Naive thymus-derived CD4-positive, alpha-beta T cell (primary cell): ENCODE measurements around the gene LRRC55. TPM values are rescaled to one million over a fixed set of nuclear protein-coding genes. Genes with fewer than 3 reads are reported as not detected.

Experiments used
- ATAC-seq: fragments of 150-1000 bp; cut with Tn5 transposase; 2 replicates; pipeline ENCODE4 v1.10.0; 2021; ENCODE audit warnings: mild to moderate bottlenecking, moderate library complexity
- CTCF ChIA-PET: fragments of 350-600 bp; sonication (Branson Sonifier 250); formaldehyde crosslinking; loops from one replicate; lab custom pipeline; 2021; ENCODE audit warnings: antibody characterized with exemption; lab: Charles Lee
- POLR2A ChIA-PET: fragments of 350-600 bp; sonication (Branson Sonifier 250); formaldehyde crosslinking; loops from one replicate; lab custom pipeline; 2021; ENCODE audit warnings: antibody characterized with exemption, inconsistent platforms; lab: Charles Lee
- DNase-seq, 9 donors: peaks; one replicate each; pipeline versions ENCODE4 v3.0.0 to v3.0.0-alpha.2; 2020 to 2022; ENCODE audit warnings: mixed read lengths in 1 of 9
- H3K27ac ChIP-seq: one replicate; pipeline ENCODE4 v1.7.0; 2013; ENCODE audit warnings: mild to moderate bottlenecking, low read depth, low read length, moderate library complexity
- H3K27me3 ChIP-seq, 2 donors: one replicate each; pipeline ENCODE4 v1.7.0; 2013; ENCODE audit warnings: low read length in 2 of 2, mild to moderate bottlenecking in 2 of 2, moderate library complexity in 2 of 2; ENCODE audit not compliant: control insufficient read depth in 2 of 2, insufficient read depth in 2 of 2
- H3K36me3 ChIP-seq, 3 experiments: 1 replicate in 2 of 3; 2 replicates in 1 of 3; pipeline ENCODE4 v1.7.0; 2013; ENCODE audit warnings: low read length in 3 of 3, mild to moderate bottlenecking in 3 of 3, moderate library complexity in 1 of 3; ENCODE audit not compliant: insufficient read depth in 3 of 3, control insufficient read depth in 2 of 3
- H3K4me1 ChIP-seq, 2 donors: one replicate each; pipeline ENCODE4 v1.7.0; 2013; ENCODE audit warnings: low read length in 2 of 2, mild to moderate bottlenecking in 2 of 2, moderate library complexity in 1 of 2; ENCODE audit not compliant: control insufficient read depth in 2 of 2, insufficient read depth in 2 of 2
- H3K4me3 ChIP-seq: 2 replicates; pipeline ENCODE4 v1.7.0; 2013; ENCODE audit warnings: mild to moderate bottlenecking, low read length
- H3K9me3 ChIP-seq, 3 experiments: 1 replicate in 2 of 3; 2 replicates in 1 of 3; pipeline ENCODE4 v1.7.0; 2013; ENCODE audit warnings: low read length in 3 of 3; ENCODE audit not compliant: control insufficient read depth in 2 of 3
- H3K27ac Mint-ChIP-seq, 9 donors: one replicate each; pipeline ENCODE4 v1.8.0; 2020 to 2022; ENCODE audit warnings: mixed read lengths in 9 of 9, mild to moderate bottlenecking in 8 of 9, moderate library complexity in 5 of 9, inconsistent platforms in 2 of 9
- H3K27me3 Mint-ChIP-seq, 5 donors: one replicate each; pipeline ENCODE4 v1.8.0; 2021 to 2022; ENCODE audit warnings: mixed read lengths in 5 of 5, mild to moderate bottlenecking in 1 of 5
- H3K36me3 Mint-ChIP-seq, 5 donors: one replicate each; pipeline ENCODE4 v1.8.0; 2020 to 2022; ENCODE audit warnings: mixed read lengths in 5 of 5, mild to moderate bottlenecking in 3 of 5, inconsistent platforms in 1 of 5
- H3K4me1 Mint-ChIP-seq, 7 donors: one replicate each; pipeline ENCODE4 v1.8.0; 2020 to 2022; ENCODE audit warnings: mixed read lengths in 7 of 7, mild to moderate bottlenecking in 3 of 7, inconsistent platforms in 1 of 7
- H3K4me3 Mint-ChIP-seq, 10 donors: one replicate each; pipeline ENCODE4 v1.8.0; 2020 to 2022; ENCODE audit warnings: mild to moderate bottlenecking in 10 of 10, mixed read lengths in 10 of 10, moderate library complexity in 6 of 10, inconsistent platforms in 2 of 10
- H3K9me3 Mint-ChIP-seq, 11 donors: one replicate each; pipeline ENCODE4 v1.8.0; 2020 to 2022; ENCODE audit warnings: mixed read lengths in 11 of 11, mild to moderate bottlenecking in 4 of 11, inconsistent platforms in 1 of 11, moderate library complexity in 1 of 11
- intact Hi-C, 2 donors: fragments of 100-400 bp; cut with micrococcal nuclease; formaldehyde crosslinking; loops; one replicate each; pipeline ENCODE4 v1.15.1; 2023
- polyA plus RNA-seq, 2 donors: library from polyadenylated mRNA; unstranded; fragments of 300-500 nt; fragmentation: Illumina TruSeq; gene quantifications; one replicate each; pipeline ENCODE4 v1.2.3, GENCODE V29; 2021
- total RNA-seq, 6 experiments: library from RNA in 5 of 6; stranded (reverse) in 5 of 6; gene quantifications; 1 replicate in 5 of 6; 2 replicates in 1 of 6; pipeline ENCODE4 v1.2.3 and lab custom pipeline; 2021 to 2026

Gene LRRC55
- total and polyA plus RNA-seq, 7 experiments from 2014 or later: not detected

- Mint-ChIP-seq H3K4me3 (no peak overlapping the region), H3K4me1 (peaks cover 0 to 8% (median 0%) of the 10 kb centered on the region in 7 donors), H3K27ac (no peak overlapping the region), H3K9me3 (peaks cover 0 to 2% (median 0%) of the 10 kb centered on the region in 11 donors), H3K27me3 (peaks cover 27 to 62% (median 48%) of the 10 kb centered on the region in 5 donors), H3K36me3 (peaks cover 0 to 6% (median 0%) of the 10 kb centered on the region in 5 donors)
- Histone ChIP-seq H3K36me3 (no peaks in the 10 kb centered on the region), H3K4me3 (no peak overlapping the region), H3K4me1 (no peaks in the 10 kb centered on the region), H3K27me3 (peaks cover 0 to 3% of the 10 kb centered on the region in 2 donors), H3K9me3 (no peaks in the 10 kb centered on the region), H3K27ac (no peak overlapping the region)
- DNase-seq (no peak), ATAC-seq (no peak)
- intact Hi-C loops: no loop called here
- CTCF ChIA-PET: no interaction called here
- POLR2A ChIA-PET: no interaction called here
Measured at GRCh38 chr11:57180081-57180561, 1.6 kb upstream of the LRRC55 start.

DNA sequence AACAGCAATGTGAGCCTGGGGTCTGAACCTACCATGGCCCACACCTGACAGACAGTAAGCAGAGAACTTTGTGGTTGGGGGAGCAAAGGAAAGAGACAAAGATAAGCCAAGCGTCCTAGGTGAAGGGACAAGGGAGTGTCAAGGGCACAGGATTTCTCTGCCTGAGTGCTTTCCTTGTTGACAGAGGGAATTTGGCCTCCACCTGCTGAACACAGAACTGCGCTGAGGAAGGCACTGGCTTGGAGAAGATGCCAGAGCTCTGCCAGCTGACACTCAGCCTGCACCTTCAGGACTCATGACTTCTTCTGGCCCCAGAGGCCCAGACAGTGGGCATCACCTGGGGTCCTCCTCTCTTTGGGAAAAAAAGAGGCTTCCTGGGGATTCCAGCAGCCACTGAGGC is 789 bp upstream of the LRRC55 start:
- Mint-ChIP-seq H3K27ac (no peak overlapping the region), H3K36me3 (peaks cover 0 to 6% (median 0%) of the 10 kb centered on the region in 5 donors), H3K9me3 (peaks cover 0 to 2% (median 0%) of the 10 kb centered on the region in 11 donors), H3K4me1 (peaks cover 0 to 8% (median 0%) of the 10 kb centered on the region in 7 donors), H3K4me3 (no peak overlapping the region), H3K27me3 (peaks cover 24 to 56% (median 40%) of the 10 kb centered on the region in 5 donors)
- ATAC-seq (no peak), DNase-seq (no peak)
- POLR2A ChIA-PET: no interaction called here
- no peaks in the 10 kb centered on the region for H3K36me3 ChIP-seq
- H3K4me1 ChIP-seq: no peaks in the 10 kb centered on the region
- CTCF ChIA-PET: no interaction called here
- H3K27me3 ChIP-seq: peaks cover 0 to 3% of the 10 kb centered on the region in 2 donors
- no peaks in the 10 kb centered on the region for H3K9me3 ChIP-seq
- intact Hi-C loops: no loop called here
- no peak overlapping the region for H3K4me3 ChIP-seq
- no peak overlapping the region for H3K27ac ChIP-seq

DNA sequence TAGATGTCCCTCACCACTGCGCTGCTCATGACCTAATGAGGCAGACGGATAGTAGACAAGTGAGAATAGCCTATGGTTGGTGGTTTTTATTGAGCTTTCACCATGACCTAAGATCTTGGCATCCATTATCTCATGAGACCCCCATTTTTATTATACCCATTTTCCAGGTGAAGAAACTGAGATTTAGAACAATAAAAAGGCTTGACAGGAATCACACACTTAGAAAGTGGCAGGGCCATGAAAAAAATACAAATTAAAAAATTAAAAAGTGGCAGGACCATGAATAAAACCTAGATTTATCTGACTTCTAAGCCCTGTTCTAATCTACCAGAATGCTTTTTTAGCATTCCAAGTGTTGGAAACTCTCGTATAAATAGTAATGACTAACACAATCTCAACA is 1.1 kb downstream of the LRRC55 start:
- Mint-ChIP-seq H3K9me3 (peaks cover 0 to 6% (median 0%) of the 10 kb centered on the region in 11 donors), H3K4me1 (peaks cover 0 to 8% (median 0%) of the 10 kb centered on the region in 7 donors), H3K27ac (no peak overlapping the region), H3K27me3 (peaks cover 21 to 46% (median 30%) of the 10 kb centered on the region in 5 donors), H3K4me3 (no peak overlapping the region), H3K36me3 (peaks cover 0 to 6% (median 0%) of the 10 kb centered on the region in 5 donors)
- no peak for ATAC-seq
- Histone ChIP-seq H3K9me3 (no peaks in the 10 kb centered on the region), H3K27ac (no peak overlapping the region), H3K4me3 (no peak overlapping the region), H3K4me1 (no peaks in the 10 kb centered on the region), H3K27me3 (peaks cover 0 to 3% of the 10 kb centered on the region in 2 donors), H3K36me3 (no peaks in the 10 kb centered on the region)
- POLR2A ChIA-PET: no interaction called here
- intact Hi-C loops: no loop called here
- DNase-seq: no peak
- CTCF ChIA-PET: no interaction called here

GRCh38 chr11:57190548-57190947 is 8.8 kb downstream of the LRRC55 start:
- Mint-ChIP-seq H3K9me3 (peaks cover 0 to 8% (median 2%) of the 10 kb centered on the region in 11 donors), H3K36me3 (peaks cover 0 to 5% (median 0%) of the 10 kb centered on the region in 5 donors), H3K4me1 (no peaks in the 10 kb centered on the region), H3K27ac (no peak overlapping the region), H3K4me3 (no peak overlapping the region), H3K27me3 (peaks cover 5 to 52% (median 29%) of the 10 kb centered on the region in 5 donors)
- intact Hi-C loops: no loop called here
- no peak overlapping the region for H3K4me3 ChIP-seq
- no peaks in the 10 kb centered on the region for H3K4me1 ChIP-seq
- POLR2A ChIA-PET: no interaction called here
- DNase-seq: no peak
- H3K36me3 ChIP-seq: no peaks in the 10 kb centered on the region
- ATAC-seq: no peak
- H3K9me3 ChIP-seq: no peaks in the 10 kb centered on the region
- CTCF ChIA-PET: no interaction called here
- no peak overlapping the region for H3K27ac ChIP-seq
- H3K27me3 ChIP-seq: no peaks in the 10 kb centered on the region

GRCh38 chr11:57191311-57192219 is 9.8 kb downstream of the LRRC55 start:
- H3K36me3 ChIP-seq: no peaks in the 10 kb centered on the region
- intact Hi-C loops: no loop called here
- ATAC-seq (no peak), DNase-seq (no peak)
- peaks cover 0 to 8% (median 0%) of the 10 kb centered on the region in 11 donors for H3K9me3 Mint-ChIP-seq
- no peaks in the 10 kb centered on the region for H3K9me3 ChIP-seq
- no peak overlapping the region for H3K4me3 ChIP-seq
- H3K27me3 ChIP-seq: no peaks in the 10 kb centered on the region
- H3K4me1 Mint-ChIP-seq: no peaks in the 10 kb centered on the region
- peaks cover 5 to 62% (median 27%) of the 10 kb centered on the region in 5 donors for H3K27me3 Mint-ChIP-seq
- POLR2A ChIA-PET: no interaction called here
- H3K36me3 Mint-ChIP-seq: peaks cover 0 to 5% (median 0%) of the 10 kb centered on the region in 5 donors
- H3K27ac ChIP-seq: no peak overlapping the region
- CTCF ChIA-PET: no interaction called here
- no peak overlapping the region for H3K4me3 Mint-ChIP-seq
- no peak overlapping the region for H3K27ac Mint-ChIP-seq
- H3K4me1 ChIP-seq: no peaks in the 10 kb centered on the region

DNA sequence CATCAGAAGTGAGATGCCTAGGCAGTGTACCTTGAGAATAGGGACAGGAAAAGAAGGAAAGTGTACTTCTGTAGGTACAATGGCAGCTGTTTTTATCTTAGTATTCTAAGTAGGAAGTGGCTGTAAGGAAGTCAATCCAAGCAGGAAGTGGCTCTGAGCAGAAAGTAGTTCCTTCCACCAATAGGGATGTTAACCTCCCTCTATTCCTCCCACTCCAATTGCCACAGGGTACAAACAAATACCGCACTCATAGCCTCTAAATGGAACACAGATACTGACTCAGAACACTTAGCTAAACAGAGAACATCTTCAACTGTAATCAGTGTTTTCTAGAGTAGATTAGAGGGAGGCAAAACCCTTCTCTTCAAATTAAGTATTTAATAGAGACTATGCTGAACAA is 10.6 kb downstream of the LRRC55 start:
- CTCF ChIA-PET: no interaction called here
- Histone ChIP-seq H3K4me1 (no peaks in the 10 kb centered on the region), H3K36me3 (no peaks in the 10 kb centered on the region), H3K9me3 (no peaks in the 10 kb centered on the region), H3K27me3 (no peaks in the 10 kb centered on the region), H3K27ac (no peak overlapping the region), H3K4me3 (no peak overlapping the region)
- ATAC-seq (no peak), DNase-seq (no peak)
- intact Hi-C loops: no loop called here
- POLR2A ChIA-PET: no interaction called here
- no peaks in the 10 kb centered on the region for H3K4me1 Mint-ChIP-seq
- H3K36me3 Mint-ChIP-seq: peaks cover 0 to 5% (median 0%) of the 10 kb centered on the region in 5 donors
- peaks cover 0 to 8% (median 0%) of the 10 kb centered on the region in 11 donors for H3K9me3 Mint-ChIP-seq
- H3K4me3 Mint-ChIP-seq: no peak overlapping the region
- no peak overlapping the region for H3K27ac Mint-ChIP-seq
- peaks cover 5 to 61% (median 27%) of the 10 kb centered on the region in 5 donors for H3K27me3 Mint-ChIP-seq
